Parathyroid adenoma (tissue), 2 donors: ENCODE measurements around the gene SLC34A1.

Experiments used
- H2AFZ ChIP-seq: fragments of 300-600 bp; sonication (generic); one replicate; pipeline ENCODE4 v1.7.0; 2017; ENCODE audit warnings: antibody characterized with exemption, mild to moderate bottlenecking
- H3K27ac ChIP-seq: fragments of 300-600 bp; sonication (generic); one replicate; pipeline ENCODE4 v1.7.0; 2017
- H3K27me3 ChIP-seq: fragments of 300-600 bp; sonication (generic); one replicate; pipeline ENCODE4 v1.7.0; 2017; ENCODE audit warnings: low read length; ENCODE audit not compliant: control insufficient read depth, insufficient read depth
- H3K36me3 ChIP-seq: fragments of 300-600 bp; sonication (generic); one replicate; pipeline ENCODE4 v1.7.0; 2017; ENCODE audit warnings: low read length; ENCODE audit not compliant: control insufficient read depth, insufficient read depth
- H3K4me1 ChIP-seq: fragments of 300-600 bp; sonication (generic); one replicate; pipeline ENCODE4 v1.7.0; 2017; ENCODE audit warnings: control low read depth
- H3K4me2 ChIP-seq: fragments of 300-600 bp; sonication (generic); one replicate; pipeline ENCODE4 v1.7.0; 2017; ENCODE audit warnings: low read length
- H3K4me3 ChIP-seq: fragments of 300-600 bp; sonication (generic); one replicate; pipeline ENCODE4 v1.7.0; 2017; ENCODE audit warnings: low read depth, low read length
- H3K79me2 ChIP-seq: fragments of 300-600 bp; sonication (generic); one replicate; pipeline ENCODE4 v1.7.0; 2017; ENCODE audit warnings: control low read depth
- H3K9ac ChIP-seq: fragments of 300-600 bp; sonication (generic); one replicate; pipeline ENCODE4 v1.7.0; 2017; ENCODE audit warnings: mild to moderate bottlenecking
- H3K9me3 ChIP-seq: fragments of 300-600 bp; sonication (generic); one replicate; pipeline ENCODE4 v1.7.0; 2017; ENCODE audit warnings: low read length; ENCODE audit not compliant: control insufficient read depth
- TF ChIP-seq, protein P1 (sequence below): fragments of 300-600 bp; sonication (generic); IDR thresholded peaks from one replicate; pipeline ENCODE4 v1.7.0; 2017; ENCODE audit warnings: antibody characterized with exemption, mild to moderate bottlenecking
- donor health status: primary hyperparathyroidism.

Gene SLC34A1

DNA sequence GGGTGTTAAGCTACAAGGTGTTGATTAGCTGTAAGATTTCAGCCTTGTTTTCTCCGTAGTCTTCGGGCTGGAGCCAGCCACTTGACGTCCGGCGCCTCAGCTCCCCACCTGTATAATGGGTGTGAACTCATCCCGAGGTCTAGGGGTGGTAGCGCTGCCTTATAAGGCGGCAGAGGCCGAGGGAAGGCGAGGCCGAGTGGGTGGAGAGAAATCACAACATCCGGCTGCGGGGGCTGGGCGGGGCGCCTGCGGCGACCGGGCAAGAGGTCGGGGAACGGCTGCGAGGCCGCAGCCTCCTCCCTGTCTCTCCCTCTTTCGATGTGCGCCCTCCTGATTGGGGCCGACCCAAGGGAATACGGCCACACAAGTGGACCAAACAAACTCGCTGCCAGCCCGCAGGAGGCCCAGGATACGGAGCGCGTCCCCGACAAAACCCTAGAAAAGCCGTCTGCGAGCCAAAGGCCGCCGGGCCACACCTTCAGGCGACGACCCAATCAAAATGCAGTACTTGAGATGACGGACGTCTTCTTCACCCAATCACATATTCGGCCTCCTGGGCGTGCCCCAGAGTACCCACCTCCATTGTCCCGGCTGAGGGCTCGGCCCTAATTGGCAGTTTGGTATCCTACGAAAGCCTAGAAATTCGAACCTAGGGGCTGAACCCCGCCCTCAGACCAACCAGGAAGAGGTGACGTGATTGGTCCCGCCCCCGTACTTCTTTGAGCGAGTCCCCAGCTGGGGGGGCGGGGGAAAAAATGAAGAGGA is 41.7 kb downstream of the SLC34A1 start:
- Histone ChIP-seq H3K4me3 (peak overlapping the region; percentile 62), H3K79me2 (no peaks in the 10 kb centered on the region), H3K9ac (no peak overlapping the region), H2AFZ (peak overlapping the region; percentile 89), H3K9me3 (no peaks in the 10 kb centered on the region), H3K4me2 (peak overlapping the region; percentile 48), H3K4me1 (peaks cover 17% of the 10 kb centered on the region), H3K27me3 (no peaks in the 10 kb centered on the region), H3K36me3 (no peaks in the 10 kb centered on the region), H3K27ac (peak overlapping the region; percentile 95)
- TF ChIP-seq, protein P1, sequence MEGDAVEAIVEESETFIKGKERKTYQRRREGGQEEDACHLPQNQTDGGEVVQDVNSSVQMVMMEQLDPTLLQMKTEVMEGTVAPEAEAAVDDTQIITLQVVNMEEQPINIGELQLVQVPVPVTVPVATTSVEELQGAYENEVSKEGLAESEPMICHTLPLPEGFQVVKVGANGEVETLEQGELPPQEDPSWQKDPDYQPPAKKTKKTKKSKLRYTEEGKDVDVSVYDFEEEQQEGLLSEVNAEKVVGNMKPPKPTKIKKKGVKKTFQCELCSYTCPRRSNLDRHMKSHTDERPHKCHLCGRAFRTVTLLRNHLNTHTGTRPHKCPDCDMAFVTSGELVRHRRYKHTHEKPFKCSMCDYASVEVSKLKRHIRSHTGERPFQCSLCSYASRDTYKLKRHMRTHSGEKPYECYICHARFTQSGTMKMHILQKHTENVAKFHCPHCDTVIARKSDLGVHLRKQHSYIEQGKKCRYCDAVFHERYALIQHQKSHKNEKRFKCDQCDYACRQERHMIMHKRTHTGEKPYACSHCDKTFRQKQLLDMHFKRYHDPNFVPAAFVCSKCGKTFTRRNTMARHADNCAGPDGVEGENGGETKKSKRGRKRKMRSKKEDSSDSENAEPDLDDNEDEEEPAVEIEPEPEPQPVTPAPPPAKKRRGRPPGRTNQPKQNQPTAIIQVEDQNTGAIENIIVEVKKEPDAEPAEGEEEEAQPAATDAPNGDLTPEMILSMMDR: peak; percentile 8

DNA sequence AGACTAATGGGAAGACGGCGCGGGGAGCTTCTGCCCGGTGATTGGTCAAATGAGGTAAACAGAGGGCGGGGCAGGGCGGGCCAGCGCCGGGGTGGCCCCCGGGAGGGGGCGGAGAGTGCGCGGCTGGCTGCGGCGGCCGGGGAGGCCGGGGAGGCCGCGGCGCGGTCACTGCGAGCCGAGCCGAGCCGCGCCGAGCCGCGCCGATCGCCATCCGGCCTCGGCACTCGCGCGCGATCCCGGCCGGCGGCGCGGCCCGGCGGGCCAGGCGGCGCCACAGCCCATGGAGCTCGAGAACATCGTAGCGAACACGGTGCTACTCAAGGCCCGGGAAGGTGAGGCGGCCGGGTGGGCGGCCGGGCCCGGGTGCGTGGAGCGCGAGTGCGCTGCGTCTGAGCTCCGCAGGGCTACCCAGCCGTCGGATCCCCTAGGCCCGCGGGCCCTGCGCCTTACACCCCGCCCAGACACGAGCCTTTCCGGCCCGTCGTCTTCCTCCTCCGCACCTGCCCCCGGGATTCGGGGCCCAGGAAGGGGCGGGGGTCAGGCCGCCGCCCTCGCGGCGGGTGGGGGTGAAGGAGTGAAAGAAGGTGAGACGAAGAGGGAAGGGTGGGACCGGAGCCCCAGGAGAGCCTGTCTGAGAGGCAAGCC is 42.5 kb downstream of the SLC34A1 start, which contains the start of gene GRK6:
Gene GRK6 (plus strand): TSS at position 111 of the 645 bp plus-strand sequence. CDS start 170 bp downstream, at position 281.
- no peaks in the 10 kb centered on the region for H3K79me2 ChIP-seq
- peak within 1 kb of the TSS; percentile 67 for H3K4me3 ChIP-seq
- H3K4me1 ChIP-seq: peaks cover 17% of the 10 kb centered on the region
- no peaks in the 10 kb centered on the region for H3K27me3 ChIP-seq
- H3K27ac ChIP-seq: peak within 1 kb of the TSS; percentile 95
- H2AFZ ChIP-seq: peak within 1 kb of the TSS; percentile 89
- peak within 1 kb of the TSS; percentile 92 for H3K4me2 ChIP-seq
- peak within 1 kb of the TSS; percentile 32 for H3K9ac ChIP-seq
- H3K36me3 ChIP-seq: no peaks in the 10 kb centered on the region
- TF ChIP-seq, protein P1: no peak
- no peaks in the 10 kb centered on the region for H3K9me3 ChIP-seq

DNA sequence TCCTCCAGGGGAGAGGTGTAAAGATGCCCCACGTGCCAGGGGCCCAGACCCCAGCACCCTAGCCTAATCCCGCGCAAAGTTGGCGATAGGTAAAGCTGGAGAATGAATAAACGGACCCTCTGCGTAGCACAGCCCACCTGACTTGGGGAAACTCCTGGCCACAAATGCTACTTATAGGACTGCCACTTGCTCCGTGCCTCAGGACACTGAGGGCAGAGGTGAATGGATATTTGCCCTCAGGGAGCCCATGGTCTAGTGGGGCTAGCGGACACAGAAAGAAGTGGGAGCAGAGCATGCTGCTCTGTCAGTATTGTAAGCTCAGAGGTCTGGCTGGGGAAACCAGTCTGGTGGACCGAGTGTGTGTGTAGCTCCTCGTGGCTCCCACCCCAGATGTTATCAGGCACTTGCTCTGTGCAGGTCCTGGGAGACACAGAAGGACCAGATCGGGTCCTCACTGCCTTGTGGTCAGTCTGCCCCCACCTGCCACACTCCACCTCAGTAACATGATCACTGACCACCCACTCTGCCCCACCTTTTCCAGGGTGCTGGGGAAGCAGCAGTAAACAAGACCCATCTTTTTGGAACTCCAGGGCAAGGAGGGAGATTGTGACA is 43.1 kb downstream of the SLC34A1 start:
- Histone ChIP-seq H3K27ac (no peak overlapping the region), H3K79me2 (no peaks in the 10 kb centered on the region), H3K4me2 (peak overlapping the region; percentile 92), H3K9me3 (no peaks in the 10 kb centered on the region), H2AFZ (peak overlapping the region; percentile 73), H3K36me3 (no peaks in the 10 kb centered on the region), H3K9ac (peak overlapping the region; percentile 32), H3K4me1 (peaks cover 17% of the 10 kb centered on the region), H3K4me3 (peak overlapping the region; percentile 67), H3K27me3 (no peaks in the 10 kb centered on the region)
- TF ChIP-seq, protein P1: no peak

DNA sequence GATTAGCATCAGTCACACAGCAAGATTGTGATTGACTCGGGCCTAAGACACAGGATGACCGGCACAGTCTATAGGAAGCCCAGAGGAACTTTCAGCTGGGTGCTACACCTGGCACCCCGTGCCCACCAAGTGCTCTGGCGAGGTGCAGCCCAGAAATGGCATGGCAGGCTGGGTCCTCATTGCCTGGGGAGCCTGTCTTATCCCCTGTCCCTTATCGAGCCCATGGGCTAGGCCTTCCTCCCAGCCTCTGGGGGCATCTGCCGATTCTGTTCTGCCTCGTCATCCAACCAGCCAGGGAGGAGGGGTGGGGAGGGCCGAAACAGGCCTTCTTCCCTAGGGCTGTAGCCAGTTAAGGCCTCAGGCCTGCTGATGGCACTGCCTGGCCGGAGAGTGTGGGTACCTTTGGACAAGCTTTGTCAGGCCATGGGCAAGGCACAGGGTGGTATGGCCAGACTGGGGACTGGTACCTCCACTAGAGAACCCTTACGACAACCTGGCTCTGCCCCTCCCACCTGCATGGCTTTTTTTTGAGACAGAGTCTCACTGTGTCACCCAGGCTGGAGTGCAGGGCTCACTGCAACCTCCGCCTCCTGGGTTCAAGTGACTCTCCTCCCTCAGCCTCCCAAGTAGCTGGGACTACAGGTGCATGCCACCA is 43.8 kb downstream of the SLC34A1 start:
- Histone ChIP-seq H3K9ac (no peak overlapping the region), H3K36me3 (no peaks in the 10 kb centered on the region), H3K4me3 (peak overlapping the region; percentile 67), H3K4me2 (no peak overlapping the region), H3K79me2 (no peaks in the 10 kb centered on the region), H2AFZ (no peak overlapping the region), H3K27me3 (no peaks in the 10 kb centered on the region), H3K9me3 (no peaks in the 10 kb centered on the region), H3K4me1 (peaks cover 17% of the 10 kb centered on the region), H3K27ac (no peak overlapping the region)
- TF ChIP-seq, protein P1: no peak
